Spinal cord (tissue), 4 donors: ENCODE measurements around the gene NCS1. TPM values are rescaled to one million over a fixed set of nuclear protein-coding genes. Genes with fewer than 3 reads are reported as not detected.

Source experiments
- polyA plus RNA-seq, 2 donors: library from polyadenylated mRNA; unstranded; fragments of 120-200 nt; gene quantifications; one replicate each; pipeline ENCODE4 v1.2.1, GENCODE V29; 2013; ENCODE audit not compliant: insufficient read length in 2 of 2
- total RNA-seq, 2 donors: library from RNA; depleted of rRNA in 1 of 2; stranded (reverse); fragments of 120-200 nt in 1 of 2; fragments of >200 nt in 1 of 2; gene quantifications; one replicate each; pipeline versions ENCODE4 v1.2.3 to v1.2.4, GENCODE V29; 2013 to 2014

NCS1 gene
- total and polyA plus RNA-seq, 4 donors, result 47.6 to 197 (median 145) TPM

Other genes starting within 250 kb of the NCS1 start
- gene FNBP1, start 129.2 kb upstream of the NCS1 start, total RNA-seq, result 100 to 1,000 TPM in 1 of 2 donors, 10 to 100 TPM in 1; 47.8 to 105 TPM
- 10 to 100 TPM; 69.3 to 89.1 TPM for gene FNBP1, start 129.2 kb upstream of the NCS1 start, polyA plus RNA-seq
- gene GPR107, start 118.5 kb upstream of the NCS1 start, total RNA-seq, result 10 to 100 TPM; 24.8 to 43.1 TPM
- gene GPR107, start 118.5 kb upstream of the NCS1 start, polyA plus RNA-seq, result 10 to 100 TPM; 45.4 to 46.6 TPM
- gene HMCN2, start 93.4 kb downstream of the NCS1 start, total RNA-seq, result 1 to 10 TPM in 1 of 2 donors, under 1 TPM in 1; 0.88 to 2.4 TPM
- gene HMCN2, start 93.4 kb downstream of the NCS1 start, polyA plus RNA-seq, result 1 to 10 TPM; 4.7 to 5.9 TPM